H1 (cell line): ENCODE measurements around the gene CPE. TPM values are rescaled to one million over a fixed set of nuclear protein-coding genes. Genes with fewer than 3 reads are reported as not detected.

Source experiments
- CTCF ChIA-PET: fragments of 300-600 bp; sonication (Branson Sonifier 250); formaldehyde crosslinking; loops from one replicate; lab custom pipeline; 2021; ENCODE audit not compliant: partially characterized antibody; lab: Charles Lee
- POLR2A ChIA-PET: fragments of 300-600 bp; sonication (Branson Sonifier 250); formaldehyde crosslinking; loops from one replicate; lab custom pipeline; 2021; ENCODE audit warnings: inconsistent platforms; ENCODE audit not compliant: partially characterized antibody; lab: Charles Lee
- DNase-seq, 2 experiments: peaks; one replicate each; pipeline versions ENCODE4 v3.0.0 to v3.0.0-alpha.2; 2010 to 2022; ENCODE audit warnings: low spot score in 2 of 2, low read depth in 1 of 2, mixed read lengths in 1 of 2
- FAIRE-seq: peaks from 2 replicates; lab custom pipeline; 2011; peaks lifted over from hg19 to GRCh38; lab: Jason Lieb, UNC
- H2AFZ ChIP-seq: 2 replicates; pipeline ENCODE4 v1.8.1; 2012; ENCODE audit warnings: low read length, inconsistent platforms
- H2AK5ac ChIP-seq: 2 replicates; pipeline ENCODE4 v1.6.1; 2013; ENCODE audit warnings: low read depth, low read length
- H2BK120ac ChIP-seq: replicated peaks from 2 replicates; pipeline ENCODE3; 2013; ENCODE audit warnings: low read depth, low read length, inconsistent platforms
- H2BK12ac ChIP-seq: 2 replicates; pipeline ENCODE4 v1.6.1; 2013; ENCODE audit warnings: low read depth, low read length
- H2BK15ac ChIP-seq: 2 replicates; pipeline ENCODE4 v1.6.1; 2013; ENCODE audit warnings: low read length
- H2BK20ac ChIP-seq: 2 replicates; pipeline ENCODE4 v1.6.1; 2013; ENCODE audit warnings: low read length
- H2BK5ac ChIP-seq: 2 replicates; pipeline ENCODE4 v1.6.1; 2013; ENCODE audit warnings: low read depth, low read length
- H3K14ac ChIP-seq: 2 replicates; pipeline ENCODE4 v1.6.1; 2013; ENCODE audit warnings: inconsistent platforms; ENCODE audit not compliant: insufficient read length
- H3K18ac ChIP-seq: 2 replicates; pipeline ENCODE4 v1.6.1; 2013; ENCODE audit warnings: low read length; ENCODE audit errors: extremely low read depth
- H3K23ac ChIP-seq: 2 replicates; pipeline ENCODE4 v1.6.1; 2013; ENCODE audit warnings: inconsistent platforms; ENCODE audit not compliant: insufficient read length
- H3K23me2 ChIP-seq: 2 replicates; pipeline ENCODE4 v1.6.1; 2013; ENCODE audit warnings: low read depth, low read length
- H3K27ac ChIP-seq: 2 replicates; pipeline ENCODE4 v1.6.1; 2011; ENCODE audit warnings: low read depth, low read length, inconsistent platforms
- H3K27me3 ChIP-seq, 4 experiments: replicated peaks in 1 of 4; 1 replicate in 1 of 4; 2 replicates in 3 of 4; pipeline versions ENCODE4 v1.6.1 to v1.8.1; 2011 to 2013; ENCODE audit warnings: low read length in 3 of 4, mild to moderate bottlenecking in 3 of 4, inconsistent platforms in 2 of 4, mixed read lengths in 2 of 4, moderate library complexity in 1 of 4; ENCODE audit not compliant: control insufficient read depth in 3 of 4, insufficient read depth in 3 of 4; ENCODE audit errors: extremely low read depth in 1 of 4
- H3K36me3 ChIP-seq, 4 experiments: 2 replicates each; pipeline versions ENCODE4 v1.6.1 to v1.8.1; 2011 to 2013; ENCODE audit warnings: mild to moderate bottlenecking in 4 of 4, low read length in 3 of 4, moderate library complexity in 2 of 4, control low read depth in 1 of 4, inconsistent platforms in 1 of 4; ENCODE audit not compliant: insufficient read depth in 4 of 4, control insufficient read depth in 2 of 4
- H3K4ac ChIP-seq: replicated peaks from 2 replicates; pipeline ENCODE3; 2013; ENCODE audit warnings: low read length, low read depth, mixed read lengths, inconsistent platforms; ENCODE audit not compliant: insufficient read length
- H3K4me1 ChIP-seq, 4 experiments: replicated peaks in 1 of 4; 1 replicate in 1 of 4; 2 replicates in 3 of 4; pipeline versions ENCODE4 v1.6.1 to v1.8.1; 2011 to 2013; ENCODE audit warnings: low read length in 3 of 4, inconsistent platforms in 2 of 4, mixed read lengths in 1 of 4; ENCODE audit not compliant: insufficient read depth in 4 of 4, control insufficient read depth in 3 of 4
- H3K4me2 ChIP-seq, 2 experiments: 2 replicates each; pipeline versions ENCODE4 v1.6.1 to v1.8.1; 2011 to 2013; ENCODE audit warnings: low read depth in 2 of 2, low read length in 2 of 2, control low read depth in 1 of 2, inconsistent platforms in 1 of 2, mild to moderate bottlenecking in 1 of 2; ENCODE audit not compliant: insufficient read depth in 1 of 2
- H3K4me3 ChIP-seq, 4 experiments: fragments of 200-600, 300-600 bp in 1 of 4; sonication (generic), shearing (Covaris generic), sonication (Bioruptor Twin) in 1 of 4; 2 replicates each; pipeline versions ENCODE4 v1.5.1 to v1.8.1; 2011 to 2016; ENCODE audit warnings: low read length in 4 of 4, low read depth in 3 of 4, control low read depth in 2 of 4, inconsistent platforms in 2 of 4, mild to moderate bottlenecking in 2 of 4, mixed read lengths in 1 of 4, moderate library complexity in 1 of 4; ENCODE audit not compliant: insufficient read depth in 2 of 4; ENCODE audit errors: extremely low read depth in 1 of 4
- H3K56ac ChIP-seq: replicated peaks from 2 replicates; pipeline ENCODE3; 2013; ENCODE audit warnings: low read depth, mild to moderate bottlenecking, mixed read lengths, low read length, inconsistent platforms; ENCODE audit not compliant: insufficient read length
- H3K79me1 ChIP-seq: 2 replicates; pipeline ENCODE4 v1.6.1; 2013; ENCODE audit warnings: low read depth, low read length, control low read depth
- H3K79me2 ChIP-seq, 2 experiments: 2 replicates each; pipeline versions ENCODE4 v1.6.1 to v1.8.1; 2012 to 2013; ENCODE audit warnings: low read length in 2 of 2, mild to moderate bottlenecking in 2 of 2, inconsistent platforms in 1 of 2; ENCODE audit not compliant: insufficient read depth in 2 of 2, control insufficient read depth in 1 of 2
- H3K9ac ChIP-seq, 4 experiments: replicated peaks in 1 of 4; 1 replicate in 1 of 4; 2 replicates in 3 of 4; pipeline versions ENCODE4 v1.6.1 to v1.8.1; 2011 to 2013; ENCODE audit warnings: low read depth in 3 of 4, low read length in 3 of 4, control low read depth in 2 of 4, mild to moderate bottlenecking in 2 of 4, moderate library complexity in 2 of 4, inconsistent platforms in 1 of 4; ENCODE audit errors: extremely low read depth in 1 of 4
- H3K9me3 ChIP-seq, 2 experiments: 2 replicates each; pipeline versions ENCODE4 v1.6.1 to v1.8.1; 2012 to 2013; ENCODE audit warnings: mild to moderate bottlenecking in 2 of 2, moderate library complexity in 2 of 2, control low read depth in 1 of 2, inconsistent platforms in 1 of 2, low read depth in 1 of 2, low read length in 1 of 2, mixed read lengths in 1 of 2; ENCODE audit not compliant: insufficient read depth in 2 of 2
- H4K20me1 ChIP-seq, 2 experiments: replicated peaks in 1 of 2; 2 replicates each; pipeline versions ENCODE3 to v1.8.1; 2011 to 2013; ENCODE audit warnings: inconsistent platforms in 2 of 2, low read length in 2 of 2, mild to moderate bottlenecking in 1 of 2; ENCODE audit not compliant: insufficient read depth in 2 of 2, control insufficient read depth in 1 of 2
- H4K5ac ChIP-seq: 2 replicates; pipeline ENCODE4 v1.6.1; 2013; ENCODE audit warnings: low read length, low read depth, mixed read lengths, inconsistent platforms; ENCODE audit not compliant: insufficient read length
- H4K8ac ChIP-seq: 2 replicates; pipeline ENCODE4 v1.8.0; 2013; ENCODE audit warnings: mild to moderate bottlenecking, moderate library complexity, low read length, inconsistent platforms; ENCODE audit not compliant: insufficient read depth; ENCODE audit errors: extremely low read depth
- H4K91ac ChIP-seq: replicated peaks from 2 replicates; pipeline ENCODE3; 2013; ENCODE audit warnings: low read length, mixed read lengths, inconsistent platforms; ENCODE audit not compliant: insufficient read length
- ASH2L ChIP-seq: fragments of 200-600, 300-600 bp; sonication (generic); IDR thresholded peaks from one replicate; pipeline ENCODE4 v1.7.1; 2017; ENCODE audit warnings: low read length
- BCL11A ChIP-seq, 2 experiments: IDR thresholded peaks; one replicate each; pipeline ENCODE4 v1.6.1; 2011; ENCODE audit warnings: low read depth in 2 of 2, low read length in 2 of 2, mild to moderate bottlenecking in 2 of 2
- BRCA1 ChIP-seq: IDR thresholded peaks from 2 replicates; pipeline ENCODE4 v1.6.1; 2012; ENCODE audit warnings: low read depth, low read length, improper control_type of control experiment
- CBX5 ChIP-seq: fragments of 300-800, 300-1000 bp; sonication (generic); IDR thresholded peaks from 2 replicates; pipeline ENCODE4 v1.7.1; 2016; ENCODE audit warnings: antibody characterized with exemption, low read length, low read depth
- CHD1 ChIP-seq: IDR thresholded peaks from 2 replicates; pipeline ENCODE4 v1.6.1; 2012; ENCODE audit warnings: low read depth, low read length, improper control_type of control experiment
- CHD2 ChIP-seq: IDR thresholded peaks from 2 replicates; pipeline ENCODE4 v1.6.1; 2012; ENCODE audit warnings: low read length, improper control_type of control experiment
- KDM1A ChIP-seq: fragments of 200-600, 300-600 bp; sonication (generic); IDR thresholded peaks from 2 replicates; pipeline ENCODE4 v1.7.1; 2016; ENCODE audit warnings: mild to moderate bottlenecking, low read length, borderline replicate concordance
- KDM5A ChIP-seq: fragments of 200-600 bp; IDR thresholded peaks from 2 replicates; pipeline ENCODE4 v1.7.1; 2012; ENCODE audit warnings: mild to moderate bottlenecking, low read length, inconsistent platforms, mixed read lengths
- PHF8 ChIP-seq: fragments of 200-600 bp; sonication (generic); conservative IDR thresholded peaks from 2 replicates; pipeline ENCODE4 v1.7.1; 2012; ENCODE audit warnings: low read depth, mild to moderate bottlenecking, inconsistent platforms, low read length, moderate library complexity
- SRF ChIP-seq: IDR thresholded peaks from 2 replicates; pipeline ENCODE4 v1.6.1; 2011; ENCODE audit warnings: mild to moderate bottlenecking, low read depth, low read length, moderate library complexity
- SUZ12 ChIP-seq: fragments of 200-600 bp; sonication (generic); IDR thresholded peaks from 2 replicates; pipeline ENCODE4 v1.6.1; 2012; ENCODE audit warnings: mild to moderate bottlenecking, inconsistent platforms, low read length, moderate library complexity, mixed read lengths
- TAF7 ChIP-seq: optimal IDR thresholded peaks from 2 replicates; pipeline ENCODE3; 2011; ENCODE audit warnings: low read depth, mild to moderate bottlenecking, inconsistent platforms, low read length, moderate library complexity, borderline replicate concordance
- TBP ChIP-seq: IDR thresholded peaks from 2 replicates; pipeline ENCODE4 v1.6.1; 2011; ENCODE audit warnings: low read depth, low read length, improper control_type of control experiment
- TCF12 ChIP-seq: IDR thresholded peaks from 2 replicates; pipeline ENCODE4 v1.6.1; 2011; ENCODE audit warnings: low read depth, mild to moderate bottlenecking, low read length
- ZNF274 ChIP-seq: IDR thresholded peaks from 2 replicates; pipeline ENCODE4 v1.7.0; 2012; ENCODE audit warnings: low read length, borderline replicate concordance; ENCODE audit errors: extremely low read depth
- WGBS, 2 experiments: shearing (Covaris generic) in 1 of 2; methylation state at CpG; one replicate each; pipeline versions ENCODE4 v1.1.6 to v1.1.7; 2013 to 2015; ENCODE audit warnings: low lambda C conversion rate in 2 of 2, mixed read lengths in 2 of 2, inconsistent platforms in 1 of 2, low coverage in 1 of 2, missing lambda C conversion rate in 1 of 2; ENCODE audit not compliant: insufficient replicate concordance in 2 of 2, insufficient coverage in 1 of 2, insufficient read length in 1 of 2; ENCODE audit errors: extremely low coverage in 1 of 2, missing lambda C conversion rate in 1 of 2; 5-methylcytosine and 5-hydroxymethylcytosine counted together
- polyA plus RNA-seq, 7 experiments: library from polyadenylated mRNA; depleted of rRNA in 3 of 7; stranded (reverse) in 5 of 7; unstranded in 2 of 7; fragments of >200 nt in 5 of 7; fragments of 200-250 nt in 2 of 7; gene quantifications; 1 replicate in 5 of 7; 2 replicates in 1 of 7; 4 replicates in 1 of 7; pipeline versions ENCODE4 v1.2.1 to v1.2.3, GENCODE V29; 2011 to 2013; ENCODE audit warnings: missing spikeins in 2 of 7, mixed read lengths in 2 of 7
- total RNA-seq: library from RNA; stranded (reverse); fragmentation: NEBNext Ultra II Directional; extraction: Animal tissue kit (Norgen Biotek cat#: 25700); gene quantifications from 2 replicates; pipeline ENCODE4 v1.2.1, GENCODE V29; 2021

The CPE gene
- total and polyA plus RNA-seq, 2 of the 8 experiments (the other 6 are each of a cell fraction or from before 2014, with no cell fraction given), result 9.4 to 10.2 TPM

DNA sequence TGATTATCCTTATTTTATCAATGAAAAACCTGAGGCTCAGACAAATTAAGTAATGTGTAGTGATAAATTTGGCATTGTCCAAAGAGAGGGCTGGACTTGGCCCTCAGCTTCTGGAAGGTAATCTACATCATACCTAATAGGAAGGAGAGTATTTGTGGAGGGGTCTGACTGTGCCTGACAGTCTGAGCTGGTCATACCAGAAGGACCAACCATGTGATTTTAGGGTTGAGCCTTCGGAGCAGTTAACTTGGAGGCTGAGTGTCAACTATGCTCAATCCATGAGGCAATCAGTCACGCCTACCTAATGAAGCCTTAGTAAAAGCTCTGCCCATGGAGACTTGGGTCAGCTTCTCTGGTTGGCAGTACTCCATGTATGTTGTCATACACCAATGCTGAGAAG is 136.4 kb downstream of the CPE start:
- CTCF ChIA-PET, result interaction anchor here (0.7 to 1.6 kb wide), 6 partner anchors 20 to 576 kb away, joined by 3 to 7 read pairs (median 3); no protein-coding TSS in a partner anchor

More for the DNA sequence above, 136.4 kb downstream of the CPE start:
- Histone ChIP-seq H3K79me2 (no peaks in the 10 kb centered on the region), H2BK5ac (no peak overlapping the region), H3K23me2 (no peaks in the 10 kb centered on the region), H3K9ac (no peak overlapping the region), H3K18ac (no peak overlapping the region), H3K14ac (no peak overlapping the region), H3K4me2 (no peak overlapping the region), H2AK5ac (no peak overlapping the region), H3K4me3 (no peak overlapping the region), H4K8ac (no peak overlapping the region), H3K56ac (no peak overlapping the region), H4K20me1 (no peaks in the 10 kb centered on the region), H4K91ac (no peak overlapping the region), H2AFZ (no peak overlapping the region), H3K23ac (no peak overlapping the region), H3K9me3 (no peaks in the 10 kb centered on the region), H3K79me1 (no peaks in the 10 kb centered on the region), H2BK120ac (no peak overlapping the region), H2BK15ac (no peak overlapping the region), H3K4me1 (no peaks in the 10 kb centered on the region), H3K27me3 (no peaks in the 10 kb centered on the region), H2BK20ac (no peak overlapping the region), H3K27ac (no peak overlapping the region), H3K4ac (no peak overlapping the region), H2BK12ac (no peak overlapping the region), H3K36me3 (no peaks in the 10 kb centered on the region), H4K5ac (no peak overlapping the region)
- WGBS, 2 experiments, result 97% methylated on average over 2 of the region's 2 CpGs; no CpG with 5 or more reads in 1 of the 2 experiments
- POLR2A ChIA-PET, result interaction anchor here (0.6 kb wide), 1 partner anchor 37 kb away, joined by 3 read pairs; no protein-coding TSS in a partner anchor
- TF ChIP-seq KDM1A (no peak), CBX5 (no peak), BRCA1 (no peak), TCF12 (no peak), SUZ12 (no peak), BCL11A (IDR thresholded peaks at IDR 0.05; ENCODE audit: low read depth in 2 of 2, low read length in 2 of 2) (no peak), TAF7 (no peak), KDM5A (no peak), CHD2 (no peak), ASH2L (no peak), CHD1 (no peak), SRF (no peak), PHF8 (no peak), TBP (no peak), ZNF274 (no peak)
- DNase-seq, result no peak
- no peak for FAIRE-seq
